ENCODE results near the gene SERTAD1.

Gene SERTAD1

GRCh38 chr19:40445780-40446262 lies 20.0 kb upstream of the SERTAD1 start:
- H3K36me3 ChIP-seq (replicated peaks; ENCODE audit: insufficient read depth, low read length) = no peaks in the 10 kb centered on the region
- H3K4me2 ChIP-seq (ENCODE audit: low read depth, low read length) = no peak overlapping the region
- no peak overlapping the region for H3K9ac ChIP-seq (ENCODE audit: low read length)
- no peaks in the 10 kb centered on the region for H3K9me3 ChIP-seq (replicated peaks; ENCODE audit: insufficient read depth, low read length)
- no peak overlapping the region for H3K4me3 ChIP-seq (ENCODE audit: low read length)
- peaks cover 6% of the 10 kb centered on the region for H3F3A ChIP-seq (ENCODE audit: insufficient read depth, low read length)
- DNase-seq = no peak
- no peak overlapping the region for H2AFZ ChIP-seq (ENCODE audit: low read length)
- H3K79me2 ChIP-seq (ENCODE audit: low read length) = peaks cover 22% of the 10 kb centered on the region
- no peaks in the 10 kb centered on the region for H4K20me1 ChIP-seq (ENCODE audit: insufficient read depth, low read length)
- no peak for TF ChIP-seq EZH2phosphoT487 (IDR thresholded peaks at IDR 0.05; ENCODE audit: low read length)
- TF ChIP-seq CTCF (IDR thresholded peaks at IDR 0.05; ENCODE audit: low read length) = no peak
- no peak for TF ChIP-seq EZH2 (optimal IDR thresholded peaks at IDR 0.05; ENCODE audit: low read depth, low read length)
- H3K27me3 ChIP-seq (replicated peaks; ENCODE audit: insufficient read depth, low read length) = no peaks in the 10 kb centered on the region
- H3K4me1 ChIP-seq (ENCODE audit: low read length) = 0 out of 2 replicates have a peak, but pooled peaks cover 4% of the 10 kb centered on the region
- no peak overlapping the region for H3K27ac ChIP-seq (ENCODE audit: low read length)
- H3K9me2 ChIP-seq (replicated peaks; ENCODE audit: insufficient read depth, low read length) = no peaks in the 10 kb centered on the region

- peak overlapping the region; percentile 91 for H2AFZ ChIP-seq (ENCODE audit: low read length)
Observed at GRCh38 chr19:40444825-40445312, 19.1 kb upstream of the SERTAD1 start.

GRCh38 chr19:40444000-40444824 lies 18.4 kb upstream of the SERTAD1 start, which contains the start of gene SERTAD3:
Gene SERTAD3 (minus strand): TSS chr19:40444335. CDS start chr19:40442080, 2,255 bp downstream.
- Histone ChIP-seq H3K79me2 (ENCODE audit: low read length) (peaks cover 22% of the 10 kb centered on the region), H3K27ac (ENCODE audit: low read length) (peak within 1 kb of the TSS; percentile 72), H2AFZ (ENCODE audit: low read length) (peak within 1 kb of the TSS; percentile 91), H3F3A (ENCODE audit: insufficient read depth, low read length) (peaks cover 6% of the 10 kb centered on the region), H3K36me3 (replicated peaks; ENCODE audit: insufficient read depth, low read length) (no peaks in the 10 kb centered on the region), H4K20me1 (ENCODE audit: insufficient read depth, low read length) (no peaks in the 10 kb centered on the region), H3K4me1 (ENCODE audit: low read length) (0 out of 2 replicates have a peak, but pooled peaks cover 4% of the 10 kb centered on the region), H3K4me3 (ENCODE audit: low read length) (peak within 1 kb of the TSS; percentile 96), H3K27me3 (replicated peaks; ENCODE audit: insufficient read depth, low read length) (no peaks in the 10 kb centered on the region), H3K9ac (ENCODE audit: low read length) (peak within 1 kb of the TSS; percentile 71), H3K9me3 (replicated peaks; ENCODE audit: insufficient read depth, low read length) (no peaks in the 10 kb centered on the region), H3K9me2 (replicated peaks; ENCODE audit: insufficient read depth, low read length) (no peaks in the 10 kb centered on the region), H3K4me2 (ENCODE audit: low read depth, low read length) (peak within 1 kb of the TSS; percentile 92)
- no peak for TF ChIP-seq EZH2 (optimal IDR thresholded peaks at IDR 0.05; ENCODE audit: low read depth, low read length)
- DNase-seq = peak; percentile 96

More at GRCh38 chr19:40444825-40445312, 19.1 kb upstream of the SERTAD1 start:
- no peaks in the 10 kb centered on the region for H3K36me3 ChIP-seq (replicated peaks; ENCODE audit: insufficient read depth, low read length)
- H3K27me3 ChIP-seq (replicated peaks; ENCODE audit: insufficient read depth, low read length) = no peaks in the 10 kb centered on the region
- peak overlapping the region; percentile 96 for H3K4me3 ChIP-seq (ENCODE audit: low read length)
- 0 out of 2 replicates have a peak, but pooled peaks cover 4% of the 10 kb centered on the region for H3K4me1 ChIP-seq (ENCODE audit: low read length)
- peak overlapping the region; percentile 56 for H3K9ac ChIP-seq (ENCODE audit: low read length)
- no peak overlapping the region for H3K27ac ChIP-seq (ENCODE audit: low read length)
- H3K79me2 ChIP-seq (ENCODE audit: low read length) = peaks cover 22% of the 10 kb centered on the region
- TF ChIP-seq EZH2phosphoT487 (IDR thresholded peaks at IDR 0.05; ENCODE audit: low read length) (no peak), CTCF (IDR thresholded peaks at IDR 0.05; ENCODE audit: low read length) (peak; percentile 9; the same call in 1 of the 2 replicates)
- peaks cover 6% of the 10 kb centered on the region for H3F3A ChIP-seq (ENCODE audit: insufficient read depth, low read length)
- H3K9me3 ChIP-seq (replicated peaks; ENCODE audit: insufficient read depth, low read length) = no peaks in the 10 kb centered on the region
- no peaks in the 10 kb centered on the region for H3K9me2 ChIP-seq (replicated peaks; ENCODE audit: insufficient read depth, low read length)
- H3K4me2 ChIP-seq (ENCODE audit: low read depth, low read length) = peak overlapping the region; percentile 83
- H4K20me1 ChIP-seq (ENCODE audit: insufficient read depth, low read length) = no peaks in the 10 kb centered on the region
- no peak for DNase-seq

Data from MM.1S (cell line).